GM12878 (cell line): Measurements from ENCODE around the gene CAP2. TPM values are rescaled to one million over a fixed set of nuclear protein-coding genes. Genes with fewer than 3 reads are reported as not detected.

Experiments
- ATAC-seq: fragments of 200-7000 bp; cut with Tn5 transposase; 3 replicates; pipeline ENCODE4 v1.9.1; 2020; ENCODE audit warnings: mild to moderate bottlenecking, moderate library complexity
- BruUV-seq: library from RNA; stranded (reverse); fragments of 400-500 nt; replicated peaks from 2 replicates; lab custom pipeline; 2021; lab: Mats Ljungman, UMichigan
- CTCF ChIA-PET: fragments of 300-600 bp; sonication (Branson Sonifier 250); formaldehyde crosslinking; extraction: SDS; loops from one replicate; lab custom pipeline; 2021; ENCODE audit warnings: inconsistent platforms; lab: Yijun Ruan, JAX
- POLR2A ChIA-PET: fragments of 350-600 bp; formaldehyde crosslinking; extraction: SDS; loops from one replicate; lab custom pipeline; 2021; ENCODE audit warnings: inconsistent platforms; lab: Charles Lee
- RAD21 ChIA-PET: fragments of 300-600 bp; sonication (Branson Sonifier 250); formaldehyde crosslinking; loops from one replicate; lab custom pipeline; 2023; ENCODE audit warnings: antibody characterized with exemption; ENCODE audit not compliant: unreplicated experiment; lab: Charles Lee
- SMC1A ChIA-PET: fragments of 300-600 bp; sonication (Branson Sonifier 250); formaldehyde crosslinking; loops from one replicate; lab custom pipeline; 2023; ENCODE audit not compliant: unreplicated experiment, uncharacterized antibody; lab: Charles Lee
- DNase-seq: peaks from one replicate; pipeline ENCODE4 v3.0.0-alpha.2; 2011; ENCODE audit warnings: low read depth, low spot score
- FAIRE-seq: peaks from 3 replicates; lab custom pipeline; 2011; peaks lifted over from hg19 to GRCh38; lab: Jason Lieb, UNC
- H2AFZ ChIP-seq: 2 replicates; pipeline ENCODE4 v1.6.0; 2011; ENCODE audit warnings: low read depth, low read length, control low read depth; ENCODE audit not compliant: control insufficient read depth
- H3K27ac ChIP-seq: 2 replicates; pipeline ENCODE4 v1.5.1; 2011; ENCODE audit warnings: control low read depth; ENCODE audit not compliant: control insufficient read depth, insufficient read depth
- H3K27me3 ChIP-seq, 2 experiments: replicated peaks in 1 of 2; 2 replicates each; pipeline versions ENCODE4 v1.6.0 to v1.6.1; 2011; ENCODE audit warnings: low read length in 1 of 2; ENCODE audit not compliant: control insufficient read depth in 2 of 2, insufficient read depth in 2 of 2
- H3K36me3 ChIP-seq, 2 experiments: 2 replicates each; pipeline ENCODE4 v1.5.1; 2011; ENCODE audit warnings: low read length in 1 of 2; ENCODE audit not compliant: control insufficient read depth in 2 of 2, insufficient read depth in 2 of 2
- H3K4me1 ChIP-seq: 2 replicates; pipeline ENCODE4 v1.6.1; 2011; ENCODE audit warnings: mild to moderate bottlenecking, low read length, moderate library complexity, mixed read lengths; ENCODE audit not compliant: control insufficient read depth, insufficient read depth
- H3K4me2 ChIP-seq: 2 replicates; pipeline ENCODE4 v1.6.0; 2011; ENCODE audit warnings: control low read depth; ENCODE audit not compliant: control insufficient read depth, insufficient read depth
- H3K4me3 ChIP-seq: fragments of 200-600 bp; sonication (generic); 2 replicates; pipeline ENCODE4 v1.5.1; 2016
- H3K79me2 ChIP-seq: 2 replicates; pipeline ENCODE4 v1.6.0; 2011; ENCODE audit warnings: low read length; ENCODE audit not compliant: control insufficient read depth, insufficient read depth
- H3K9ac ChIP-seq: 2 replicates; pipeline ENCODE4 v1.8.0; 2011; ENCODE audit warnings: low read length, control low read depth, mixed read lengths; ENCODE audit not compliant: control insufficient read depth, insufficient read depth
- H3K9me3 ChIP-seq: replicated peaks from 3 replicates; pipeline ENCODE4 v1.5.1; 2011; ENCODE audit warnings: mild to moderate bottlenecking, low read length; ENCODE audit not compliant: control insufficient read depth, insufficient read depth
- H4K20me1 ChIP-seq: 2 replicates; pipeline ENCODE4 v1.6.0; 2011; ENCODE audit not compliant: control insufficient read depth, insufficient read depth
- BMI1 ChIP-seq: fragments of 450-650 bp; IDR thresholded peaks from 2 replicates; pipeline ENCODE4 v1.6.1; 2016; ENCODE audit warnings: mild to moderate bottlenecking, moderate library complexity, borderline replicate concordance
- CBX5 ChIP-seq: sonication (generic); IDR thresholded peaks from 2 replicates; pipeline ENCODE4 v1.6.1; 2016; ENCODE audit warnings: low read depth, moderate library complexity, mild to moderate bottlenecking, inconsistent platforms
- CHD1 ChIP-seq: IDR thresholded peaks from 2 replicates; pipeline ENCODE4 v1.6.1; 2012; ENCODE audit warnings: low read depth, low read length, improper control_type of control experiment
- CHD2 ChIP-seq: IDR thresholded peaks from 2 replicates; pipeline ENCODE4 v1.6.1; 2011; ENCODE audit warnings: low read depth, low read length, improper control_type of control experiment, borderline replicate concordance
- EGR1 ChIP-seq, 2 experiments: IDR thresholded peaks; 1 replicate in 1 of 2; 2 replicates in 1 of 2; pipeline ENCODE4 v1.6.1; 2011 to 2012; ENCODE audit warnings: low read depth in 2 of 2, low read length in 2 of 2, borderline replicate concordance in 1 of 2, mild to moderate bottlenecking in 1 of 2, moderate library complexity in 1 of 2
- HDGF ChIP-seq: fragments of 450-650 bp; IDR thresholded peaks from 2 replicates; pipeline ENCODE4 v1.6.1; 2016; ENCODE audit warnings: antibody characterized with exemption
- IRF4 ChIP-seq: IDR thresholded peaks from 2 replicates; pipeline ENCODE4 v1.6.1; 2011; ENCODE audit warnings: low read depth, low read length
- JUNB ChIP-seq: IDR thresholded peaks from 2 replicates; pipeline ENCODE4 v1.6.1; 2016; ENCODE audit warnings: antibody characterized with exemption, mild to moderate bottlenecking
- KAT2A ChIP-seq: conservative IDR thresholded peaks from 2 replicates; pipeline ENCODE4 v1.6.1; 2011; ENCODE audit warnings: low read depth, low read length; ENCODE audit not compliant: control insufficient read depth
- MAX ChIP-seq: IDR thresholded peaks from 2 replicates; pipeline ENCODE4 v1.6.1; 2012; ENCODE audit warnings: low read depth, low read length, improper control_type of control experiment
- MLLT1 ChIP-seq: fragments of 450-650 bp; IDR thresholded peaks from 2 replicates; pipeline ENCODE4 v1.6.1; 2016; ENCODE audit warnings: mild to moderate bottlenecking
- MTA2 ChIP-seq: fragments of 450-650 bp; IDR thresholded peaks from 2 replicates; pipeline ENCODE4 v1.6.1; 2016; ENCODE audit warnings: low read depth, mild to moderate bottlenecking, moderate library complexity
- MYB ChIP-seq: fragments of 150-350 bp; IDR thresholded peaks from 2 replicates; pipeline ENCODE4 v1.6.1; 2014; ENCODE audit warnings: mild to moderate bottlenecking, low read depth, low read length, borderline replicate concordance
- PAX5 ChIP-seq: IDR thresholded peaks from 2 replicates; pipeline ENCODE4 v1.6.1; 2011; ENCODE audit warnings: low read depth, low read length, borderline replicate concordance
- PBX3 ChIP-seq: IDR thresholded peaks from 2 replicates; pipeline ENCODE4 v1.6.1; 2011; ENCODE audit warnings: mild to moderate bottlenecking, low read depth, low read length, moderate library complexity; ENCODE audit not compliant: insufficient replicate concordance
- RAD51 ChIP-seq: fragments of 450-650 bp; IDR thresholded peaks from 2 replicates; pipeline ENCODE4 v1.6.1; 2016; ENCODE audit warnings: moderate library complexity, mild to moderate bottlenecking, inconsistent platforms
- SIX5 ChIP-seq: IDR thresholded peaks from 2 replicates; pipeline ENCODE4 v1.6.1; 2011; ENCODE audit warnings: mild to moderate bottlenecking, low read depth, low read length, moderate library complexity; ENCODE audit not compliant: severe bottlenecking
- SUZ12 ChIP-seq: fragments of 200-600 bp; sonication (generic); IDR thresholded peaks from one replicate; pipeline ENCODE4 v1.6.1; 2018; ENCODE audit warnings: antibody characterized with exemption, mild to moderate bottlenecking; ENCODE audit not compliant: unreplicated experiment
- WRNIP1 ChIP-seq: IDR thresholded peaks from 2 replicates; pipeline ENCODE4 v1.6.1; 2011; ENCODE audit warnings: low read depth, low read length, improper control_type of control experiment, borderline replicate concordance
- ZNF274 ChIP-seq: IDR thresholded peaks from one replicate; pipeline ENCODE4 v1.8.0; 2011; ENCODE audit not compliant: insufficient read length, insufficient read depth
- WGBS: methylation state at CpG from one replicate; pipeline ENCODE4 v1.1.6; 2016; ENCODE audit warnings: low lambda C conversion rate; ENCODE audit not compliant: insufficient replicate concordance, insufficient coverage; ENCODE audit errors: missing lambda C conversion rate; 5-methylcytosine and 5-hydroxymethylcytosine counted together
- in situ Hi-C: fragments of 300-500 bp; cut with MboI; formaldehyde crosslinking; loops from 9 replicates; pipeline ENCODE4 v1.14.3; 2018; ENCODE audit warnings: mixed read lengths
- intact Hi-C: fragments of 100-400 bp; cut with micrococcal nuclease; formaldehyde crosslinking; loops from one replicate; pipeline ENCODE4 v1.14.2; 2022; ENCODE audit not compliant: unreplicated experiment
- polyA plus RNA-seq, 11 experiments: library from polyadenylated mRNA; depleted of rRNA in 4 of 11; unstranded in 6 of 11; stranded (reverse) in 5 of 11; fragments of >200 nt; fragmentation: Nextera tagmentation in 4 of 11; fragmentation: Illumina TruSeq in 1 of 11; extraction: Ambion mirVana in 4 of 11; extraction: Trizol in 1 of 11; gene quantifications; 1 replicate in 1 of 11; 2 replicates in 10 of 11; pipeline versions ENCODE4 v1.2.1 to v1.2.3, GENCODE V29; 2011 to 2016; ENCODE audit warnings: inconsistent platforms in 2 of 11, missing spikeins in 2 of 11, low read depth in 1 of 11
- total RNA-seq, 4 experiments: library from RNA; depleted of rRNA in 3 of 4; stranded (reverse); fragments of >200 nt in 3 of 4; fragmentation: Illumina TruSeq in 1 of 4; extraction: Trizol in 1 of 4; gene quantifications; 2 replicates each; pipeline versions ENCODE4 v1.2.1 to v1.2.3, GENCODE V29; 2013 to 2021

CAP2 gene
- total and polyA plus RNA-seq, 10 of the 15 experiments (the other 5 are each of a cell fraction or from before 2014, with no cell fraction given): 0.10 to 2.0 (median 0.15) TPM; not detected in 7

- ChIA-PET RAD21 (interaction anchor here (0.7 to 1.7 kb wide), 5 partner anchors 14 to 114 kb away, joined by 3 to 9 read pairs (median 4); partner anchors contain the start of gene CAP2), CTCF (interaction anchor here (0.7 to 2.8 kb wide), 8 partner anchors 10 to 72 kb away, joined by 3 to 9 read pairs (median 4); no protein-coding TSS in a partner anchor)
- no TSS peak for BruUV-seq
- TF ChIP-seq IRF4 (no peak), MTA2 (peak; percentile 25; the same call in 1 of the 2 replicates), PBX3 (no peak), HDGF (no peak), PAX5 (no peak), EGR1 (IDR thresholded peaks at IDR 0.05; ENCODE audit: borderline replicate concordance in 1 of 2, low read depth in 2 of 2, low read length in 2 of 2) (no peak), BMI1 (no peak), SIX5 (no peak), CBX5 (no peak), ZNF274 (no peak), CHD1 (no peak), WRNIP1 (no peak), MYB (no peak), RAD51 (peak; percentile 92), MLLT1 (no peak), JUNB (peak; percentile 37; the same call in 1 of the 2 replicates), KAT2A (no peak), SUZ12 (no peak), CHD2 (no peak), MAX (no peak)
Observed at GRCh38 chr6:17470202-17470937, 77.0 kb downstream of the CAP2 start.

More at GRCh38 chr6:17470202-17470937, 77.0 kb downstream of the CAP2 start:
- H3K4me1 ChIP-seq: no peaks in the 10 kb centered on the region
- no peak overlapping the region for H3K4me2 ChIP-seq
- no peaks in the 10 kb centered on the region for H4K20me1 ChIP-seq
- no peak overlapping the region for H2AFZ ChIP-seq
- WGBS: 0% methylated on average over 2 of the region's 2 CpGs
- H3K4me3 ChIP-seq: no peak overlapping the region
- no peak overlapping the region for H3K27ac ChIP-seq
- no peak for DNase-seq
- no peaks in the 10 kb centered on the region for H3K79me2 ChIP-seq
- no peaks in the 10 kb centered on the region for H3K9me3 ChIP-seq
- H3K9ac ChIP-seq: no peak overlapping the region
- intact Hi-C loops: no loop called here
- no peaks in the 10 kb centered on the region for H3K36me3 ChIP-seq
- ChIA-PET SMC1A (interaction anchor here (0.8 to 2.2 kb wide), 10 partner anchors 10 to 116 kb away, joined by 3 to 9 read pairs (median 4); no protein-coding TSS in a partner anchor), POLR2A (interaction anchor here (1.8 kb wide), 1 partner anchor 116 kb away, joined by 5 read pairs; no protein-coding TSS in a partner anchor)
- in situ Hi-C loops: no loop called here
- ATAC-seq: peak; percentile 80
- FAIRE-seq: peak; percentile 38
- H3K27me3 ChIP-seq: 0 out of 4 replicates have a peak, but pooled peaks cover 0 to 2% of the 10 kb centered on the region in 2 experiments
